Measurements from ENCODE around the gene SOX13.
A peak's percentile ranks its signal among the peaks of the same experiment; 100 is the strongest.

The SOX13 gene

GRCh38 chr1:204108312-204109141 lies 35.6 kb downstream of the SOX13 start:
- no peak for DNase-seq

GRCh38 chr1:204110894-204111633 lies 38.1 kb downstream of the SOX13 start:
- no peak for DNase-seq

- no peak for DNase-seq
Observed at GRCh38 chr1:204112876-204113730, 40.2 kb downstream of the SOX13 start.

- no peak for DNase-seq
Observed at GRCh38 chr1:204113896-204114295, 41.0 kb downstream of the SOX13 start.

- DNase-seq = no peak
Observed at GRCh38 chr1:204114606-204115005, 41.7 kb downstream of the SOX13 start.

- no peak for DNase-seq
Observed at GRCh38 chr1:204115116-204115515, 42.2 kb downstream of the SOX13 start.

GRCh38 chr1:204116539-204116938 lies 43.6 kb downstream of the SOX13 start:
- no peak for DNase-seq

- DNase-seq = no peak
Observed at GRCh38 chr1:204121840-204122555, 49.1 kb downstream of the SOX13 start.

- DNase-seq = no peak
Observed at GRCh38 chr1:204123376-204123775, 50.5 kb downstream of the SOX13 start.

- DNase-seq = no peak
Observed at GRCh38 chr1:204124639-204125038, 51.7 kb downstream of the SOX13 start.

- no peak for DNase-seq
Observed at GRCh38 chr1:204125759-204126351, 52.9 kb downstream of the SOX13 start.

- DNase-seq = no peak
Observed at GRCh38 chr1:204126386-204126785, 53.5 kb downstream of the SOX13 start.

- no peak for DNase-seq
Observed at GRCh38 chr1:204126956-204127355, 54.0 kb downstream of the SOX13 start.

GRCh38 chr1:204127597-204128242 lies 54.8 kb downstream of the SOX13 start:
- peak; percentile 19 for DNase-seq

GRCh38 chr1:204128464-204128963 lies 55.6 kb downstream of the SOX13 start:
- no peak for DNase-seq

GRCh38 chr1:204128964-204129896 lies 56.3 kb downstream of the SOX13 start:
- DNase-seq = peak; percentile 65

- no peak for DNase-seq
Observed at GRCh38 chr1:204130178-204130577, 57.3 kb downstream of the SOX13 start.

GRCh38 chr1:204130981-204131892 lies 58.3 kb downstream of the SOX13 start:
- DNase-seq = no peak

- DNase-seq = no peak
Observed at GRCh38 chr1:204131978-204132377, 59.1 kb downstream of the SOX13 start.

All from CD4-positive, alpha-beta T cell treated with Interleukin-21 for 1 hour (primary cell).